Left ventricle myocardium superior (tissue), 1 donor: ENCODE data around the gene CNTNAP3. TPM values are rescaled to one million over a fixed set of nuclear protein-coding genes. Genes with fewer than 3 reads are reported as not detected.

Source experiments
- total RNA-seq: library from RNA; stranded (reverse); fragmentation: NEBNext Ultra II Directional; extraction: Animal tissue kit (Norgen Biotek cat#: 25700); gene quantifications from one replicate; pipeline ENCODE4 v1.2.1, GENCODE V29; 2021
- donor health status: DM: no; HTN: yes; CAD: no; lungs with severe emphysema.

Gene CNTNAP3
- total RNA-seq, 1 donor from 2014 or later, result 5.7 TPM

Other genes with a start within 250 kb of the CNTNAP3 start
- not detected for gene SPATA31A1, start 67.5 kb upstream of the CNTNAP3 start, total RNA-seq